ENCODE measurements around the gene KCNJ4.

GRCh38 chr22:38402204-38402603 lies 52.8 kb downstream of the KCNJ4 start:
- no peak for TF ChIP-seq CTCF (IDR thresholded peaks at IDR 0.05; ENCODE audit: borderline replicate concordance, extremely low read depth, low read length, poor library complexity, severe bottlenecking)
- TF ChIP-seq EZH2 (IDR thresholded peaks at IDR 0.05; ENCODE audit: borderline replicate concordance, low read depth, low read length, severe bottlenecking), result no peak
